ENCODE results near the gene KIR3DL1.

- TF ChIP-seq CTCF (IDR thresholded peaks at IDR 0.05): no peak
- no peak for TF ChIP-seq POLR2A (IDR thresholded peaks at IDR 0.05)
Observed at GRCh38 chr19:54804571-54804970, 11.7 kb upstream of the KIR3DL1 start.
